Upper lobe of right lung (tissue), 1 donor: Measurements from ENCODE around the gene BMP6. TPM values are rescaled to one million over a fixed set of nuclear protein-coding genes. Genes with fewer than 3 reads are reported as not detected.

Experiments used
- ATAC-seq: fragments of 200-7000 bp; cut with Tn5 transposase; one replicate; pipeline ENCODE4 v1.9.1; 2020; ENCODE audit warnings: mild to moderate bottlenecking, moderate library complexity
- DNase-seq: peaks from one replicate; pipeline ENCODE4 v3.0.0-alpha.2; 2020
- H3K27ac ChIP-seq: fragments of 200-600 bp; one replicate; pipeline ENCODE4 v1.8.0; 2022
- H3K27me3 ChIP-seq: fragments of 200-600 bp; one replicate; pipeline ENCODE4 v1.8.0; 2022; ENCODE audit warnings: mild to moderate bottlenecking
- H3K36me3 ChIP-seq: fragments of 200-600 bp; one replicate; pipeline ENCODE4 v1.8.0; 2022
- H3K4me1 ChIP-seq: fragments of 200-600 bp; one replicate; pipeline ENCODE4 v1.8.0; 2022
- H3K4me3 ChIP-seq: fragments of 200-600 bp; one replicate; pipeline ENCODE4 v1.8.0; 2022; ENCODE audit warnings: mild to moderate bottlenecking
- H3K9me3 ChIP-seq: fragments of 200-600 bp; one replicate; pipeline ENCODE4 v1.8.0; 2022
- intact Hi-C: fragments of 100-400 bp; cut with DNase I; formaldehyde crosslinking; loops from one replicate; pipeline ENCODE4 v1.11.0; 2022
- total RNA-seq: library from RNA; stranded (reverse); fragmentation: NEBNext Ultra II Directional; extraction: Animal tissue kit (Norgen Biotek cat#: 25700); gene quantifications from one replicate; pipeline ENCODE4 v1.2.1, GENCODE V29; 2021
- TF ChIP-seq, protein P1 (sequence below): fragments of 200-600 bp; IDR thresholded peaks from one replicate; pipeline ENCODE4 v1.8.0; 2022; ENCODE audit warnings: antibody characterized with exemption
- donor health status: DM: no; HTN: yes; CAD: no; lungs with severe emphysema.

Gene BMP6
- total RNA-seq, 1 donor from 2014 or later, result 6.6 TPM

DNA sequence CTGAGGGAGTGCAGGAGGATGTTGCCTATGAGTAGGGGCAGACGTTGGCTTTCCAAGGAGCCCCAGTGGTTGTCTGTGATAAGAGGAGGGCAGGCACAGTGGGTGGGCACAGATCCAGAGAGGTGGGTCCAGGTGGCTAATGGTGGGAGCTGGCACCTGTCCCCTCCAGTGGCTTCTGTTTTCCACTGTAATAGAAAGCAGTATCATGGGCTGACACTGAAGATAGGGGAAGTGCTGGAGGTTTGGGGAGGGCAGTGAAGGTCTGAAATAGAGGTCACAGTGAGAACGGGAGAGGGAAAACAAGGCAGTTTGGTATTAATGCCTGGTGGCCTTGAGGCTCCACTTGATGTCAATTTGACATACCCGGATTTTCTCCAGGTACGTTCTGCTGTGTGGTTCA is 195.1 kb downstream of the BMP6 start:
- no peaks in the 10 kb centered on the region for H3K4me1 ChIP-seq
- ATAC-seq, result no peak
- no peaks in the 10 kb centered on the region for H3K36me3 ChIP-seq
- intact Hi-C loops, result no loop called here
- DNase-seq, result no peak
- no peaks in the 10 kb centered on the region for H3K9me3 ChIP-seq
- H3K27me3 ChIP-seq, result no peaks in the 10 kb centered on the region
- TF ChIP-seq, protein P1, sequence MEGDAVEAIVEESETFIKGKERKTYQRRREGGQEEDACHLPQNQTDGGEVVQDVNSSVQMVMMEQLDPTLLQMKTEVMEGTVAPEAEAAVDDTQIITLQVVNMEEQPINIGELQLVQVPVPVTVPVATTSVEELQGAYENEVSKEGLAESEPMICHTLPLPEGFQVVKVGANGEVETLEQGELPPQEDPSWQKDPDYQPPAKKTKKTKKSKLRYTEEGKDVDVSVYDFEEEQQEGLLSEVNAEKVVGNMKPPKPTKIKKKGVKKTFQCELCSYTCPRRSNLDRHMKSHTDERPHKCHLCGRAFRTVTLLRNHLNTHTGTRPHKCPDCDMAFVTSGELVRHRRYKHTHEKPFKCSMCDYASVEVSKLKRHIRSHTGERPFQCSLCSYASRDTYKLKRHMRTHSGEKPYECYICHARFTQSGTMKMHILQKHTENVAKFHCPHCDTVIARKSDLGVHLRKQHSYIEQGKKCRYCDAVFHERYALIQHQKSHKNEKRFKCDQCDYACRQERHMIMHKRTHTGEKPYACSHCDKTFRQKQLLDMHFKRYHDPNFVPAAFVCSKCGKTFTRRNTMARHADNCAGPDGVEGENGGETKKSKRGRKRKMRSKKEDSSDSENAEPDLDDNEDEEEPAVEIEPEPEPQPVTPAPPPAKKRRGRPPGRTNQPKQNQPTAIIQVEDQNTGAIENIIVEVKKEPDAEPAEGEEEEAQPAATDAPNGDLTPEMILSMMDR, result no peak
- no peak overlapping the region for H3K4me3 ChIP-seq
- H3K27ac ChIP-seq, result no peak overlapping the region

DNA sequence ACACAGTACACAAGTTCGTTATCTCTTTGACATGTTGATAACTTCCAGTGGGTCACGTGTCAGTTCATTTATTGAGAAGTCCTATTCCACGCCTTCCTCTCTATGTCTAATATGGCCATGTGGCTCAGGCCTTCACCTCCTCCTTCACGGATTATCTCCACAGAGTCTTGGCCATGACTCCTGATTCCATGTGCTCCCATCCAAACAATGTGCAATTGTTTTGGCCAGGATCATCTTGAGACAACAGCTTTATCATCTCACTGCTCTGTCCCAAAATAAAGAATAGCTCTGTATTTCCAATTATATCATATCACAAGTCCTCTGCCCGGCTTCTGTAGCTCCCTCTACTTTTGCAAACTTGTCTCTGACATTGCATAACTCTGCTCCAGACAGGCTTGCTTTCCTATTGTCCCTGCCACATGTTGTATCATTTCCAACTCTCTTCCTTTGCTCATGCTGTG is 195.8 kb downstream of the BMP6 start:
- Histone ChIP-seq H3K27me3 (no peaks in the 10 kb centered on the region), H3K4me3 (no peak overlapping the region), H3K36me3 (no peaks in the 10 kb centered on the region), H3K9me3 (no peaks in the 10 kb centered on the region), H3K4me1 (no peaks in the 10 kb centered on the region), H3K27ac (no peak overlapping the region)
- no peak for DNase-seq
- no peak for ATAC-seq
- TF ChIP-seq, protein P1, result no peak
- intact Hi-C loops, result no loop called here

DNA sequence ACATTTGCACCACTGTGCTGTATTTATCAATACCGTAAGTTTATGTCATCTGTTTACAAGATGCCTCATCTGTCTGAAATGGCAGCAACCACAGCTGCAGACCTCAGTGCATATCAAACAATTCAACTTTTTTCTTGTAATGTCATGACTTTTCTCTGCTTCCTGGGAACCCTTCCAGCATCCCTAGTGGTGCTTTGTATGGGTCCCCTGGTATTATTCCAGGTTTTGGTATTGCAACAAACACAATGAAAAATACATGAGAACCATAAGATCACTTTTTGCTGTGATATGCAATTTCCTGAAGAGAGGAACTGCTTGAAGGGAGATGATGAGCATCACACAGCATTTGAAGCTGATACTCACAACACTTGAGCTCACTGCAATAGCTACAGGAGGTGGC is 196.7 kb downstream of the BMP6 start:
- no peaks in the 10 kb centered on the region for H3K4me1 ChIP-seq
- ATAC-seq (no peak), DNase-seq (no peak)
- TF ChIP-seq, protein P1, result no peak
- intact Hi-C loops, result no loop called here
- no peaks in the 10 kb centered on the region for H3K9me3 ChIP-seq
- no peak overlapping the region for H3K27ac ChIP-seq
- H3K36me3 ChIP-seq, result no peaks in the 10 kb centered on the region
- no peak overlapping the region for H3K4me3 ChIP-seq
- H3K27me3 ChIP-seq, result no peaks in the 10 kb centered on the region

DNA sequence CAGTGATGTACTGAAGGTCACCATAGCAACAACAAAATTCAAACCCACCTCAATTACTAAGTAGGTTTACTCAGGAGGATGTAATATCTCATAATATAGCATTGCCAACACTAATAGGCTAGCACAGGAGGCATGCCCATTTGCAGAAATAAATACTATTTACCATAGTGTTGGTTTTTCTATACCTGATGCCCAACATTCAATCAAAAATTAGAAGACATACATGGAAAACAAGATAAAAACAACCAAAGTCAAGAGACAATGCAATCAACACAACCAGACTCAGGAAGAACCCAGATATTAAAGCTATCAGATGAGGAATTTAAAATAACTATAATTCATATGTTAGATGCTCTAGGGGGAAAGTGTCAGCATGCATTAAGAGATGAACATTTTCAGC is 199.0 kb downstream of the BMP6 start:
- no peaks in the 10 kb centered on the region for H3K36me3 ChIP-seq
- H3K4me1 ChIP-seq, result no peaks in the 10 kb centered on the region
- DNase-seq, result no peak
- intact Hi-C loops, result no loop called here
- no peak for ATAC-seq
- TF ChIP-seq, protein P1, result no peak
- H3K4me3 ChIP-seq, result no peak overlapping the region
- no peak overlapping the region for H3K27ac ChIP-seq
- no peaks in the 10 kb centered on the region for H3K9me3 ChIP-seq
- H3K27me3 ChIP-seq, result no peaks in the 10 kb centered on the region

Other genes with a start within 250 kb of the BMP6 start
- gene DSP, start 184.4 kb upstream of the BMP6 start, total RNA-seq, result 21.4 TPM
- gene SNRNP48, start 135.9 kb upstream of the BMP6 start, total RNA-seq, result 10.2 TPM
- 107 TPM for gene TXNDC5, start 184.7 kb downstream of the BMP6 start, total RNA-seq